Hepatocyte (in vitro differentiated cells): ENCODE measurements around the gene CLPSL1. TPM values are rescaled to one million over a fixed set of nuclear protein-coding genes. Genes with fewer than 3 reads are reported as not detected.

ENCODE experiments used
- DNase-seq: peaks from one replicate; pipeline ENCODE4 v3.0.0-alpha.2; 2016; ENCODE audit warnings: low spot score
- H2AFZ ChIP-seq: fragments of 200-600 bp; sonication (generic); 2 replicates; pipeline ENCODE4 v1.6.0; 2016; ENCODE audit warnings: antibody characterized with exemption, mild to moderate bottlenecking
- H3K27ac ChIP-seq: fragments of 200-600 bp; sonication (generic); 2 replicates; pipeline ENCODE4 v1.5.1; 2016; ENCODE audit warnings: mild to moderate bottlenecking
- H3K27me3 ChIP-seq: fragments of 200-600 bp; sonication (generic); 2 replicates; pipeline ENCODE4 v1.6.1; 2016
- H3K36me3 ChIP-seq: fragments of 200-600 bp; sonication (generic); replicated peaks from 2 replicates; pipeline ENCODE4 v1.5.1; 2016; ENCODE audit warnings: low read depth; ENCODE audit not compliant: insufficient read depth
- H3K4me1 ChIP-seq: fragments of 200-600 bp; sonication (generic); 2 replicates; pipeline ENCODE4 v1.5.1; 2016; ENCODE audit warnings: mild to moderate bottlenecking, moderate library complexity; ENCODE audit not compliant: insufficient read depth
- H3K4me2 ChIP-seq: fragments of 200-600 bp; sonication (generic); 2 replicates; pipeline ENCODE4 v1.6.0; 2016
- H3K4me3 ChIP-seq: fragments of 200-600 bp; sonication (generic); 2 replicates; pipeline ENCODE4 v1.5.1; 2016; ENCODE audit warnings: mild to moderate bottlenecking
- H3K79me2 ChIP-seq: fragments of 200-600 bp; sonication (generic); 2 replicates; pipeline ENCODE4 v1.6.0; 2017; ENCODE audit warnings: mild to moderate bottlenecking
- H3K9me2 ChIP-seq: fragments of 200-600 bp; sonication (generic); replicated peaks from 2 replicates; pipeline ENCODE4 v1.6.0; 2017; ENCODE audit warnings: mild to moderate bottlenecking; ENCODE audit not compliant: insufficient read depth
- H3K9me3 ChIP-seq: fragments of 200-600 bp; sonication (generic); 2 replicates; pipeline ENCODE4 v1.5.1; 2016; ENCODE audit warnings: low read depth, mild to moderate bottlenecking
- H4K20me1 ChIP-seq: fragments of 200-600 bp; sonication (generic); 2 replicates; pipeline ENCODE4 v1.6.0; 2016; ENCODE audit warnings: mild to moderate bottlenecking; ENCODE audit not compliant: insufficient read depth, poor library complexity, severe bottlenecking
- CTCF ChIP-seq: fragments of 200-600 bp; sonication (generic); IDR thresholded peaks from 2 replicates; pipeline ENCODE4 v1.5.1; 2016; ENCODE audit warnings: antibody characterized with exemption, mild to moderate bottlenecking; ENCODE audit not compliant: poor library complexity
- EZH2 ChIP-seq: fragments of 200-600 bp; sonication (generic); IDR thresholded peaks from 2 replicates; pipeline ENCODE4 v1.6.1; 2016; ENCODE audit warnings: antibody characterized with exemption, mild to moderate bottlenecking, borderline replicate concordance
- EZH2phosphoT487 ChIP-seq: fragments of 200-600 bp; sonication (generic); IDR thresholded peaks from one replicate; pipeline ENCODE4 v1.6.1; 2018; ENCODE audit warnings: antibody characterized with exemption, mild to moderate bottlenecking, low read depth, moderate library complexity; ENCODE audit not compliant: unreplicated experiment, severe bottlenecking
- WGBS: methylation state at CpG from one replicate; pipeline ENCODE4 v1.1.6; 2016; ENCODE audit warnings: low lambda C conversion rate; ENCODE audit errors: missing lambda C conversion rate; 5-methylcytosine and 5-hydroxymethylcytosine counted together
- polyA plus RNA-seq: library from polyadenylated mRNA; unstranded; fragments of >200 nt; fragmentation: Nextera tagmentation; extraction: Ambion mirVana; gene quantifications from 2 replicates; pipeline ENCODE4 v1.2.1, GENCODE V29; 2016
- total RNA-seq: library from RNA; depleted of rRNA; stranded (reverse); fragments of >200 nt; gene quantifications from 2 replicates; pipeline ENCODE4 v1.2.3, GENCODE V29; 2014

The CLPSL1 gene
- total and polyA plus RNA-seq, 2 experiments from 2014 or later = not detected

- no peak for TF ChIP-seq EZH2
- no peak for TF ChIP-seq CTCF
- TF ChIP-seq EZH2phosphoT487 = no peak
- H2AFZ ChIP-seq = no peak overlapping the region
Measured at GRCh38 chr6:35810971-35811698, 30.3 kb downstream of the CLPSL1 start.

GRCh38 chr6:35811699-35811995, 30.8 kb downstream of the CLPSL1 start:
- no peak for DNase-seq
- H3K36me3 ChIP-seq = no peaks in the 10 kb centered on the region
- H3K9me3 ChIP-seq = no peaks in the 10 kb centered on the region
- no peak overlapping the region for H3K4me2 ChIP-seq
- no peaks in the 10 kb centered on the region for H3K4me1 ChIP-seq
- H2AFZ ChIP-seq = no peak overlapping the region
- H3K9me2 ChIP-seq = no peaks in the 10 kb centered on the region
- H4K20me1 ChIP-seq = no peaks in the 10 kb centered on the region
- H3K27ac ChIP-seq = peak overlapping the region; percentile 50
- no peak overlapping the region for H3K4me3 ChIP-seq
- no peaks in the 10 kb centered on the region for H3K27me3 ChIP-seq
- H3K79me2 ChIP-seq = no peaks in the 10 kb centered on the region
- no peak for TF ChIP-seq EZH2
- 76% methylated on average over 6 of the region's 6 CpGs for WGBS

More at GRCh38 chr6:35810971-35811698, 30.3 kb downstream of the CLPSL1 start:
- Histone ChIP-seq H3K27ac (peak overlapping the region; percentile 50), H3K36me3 (no peaks in the 10 kb centered on the region), H3K4me3 (no peak overlapping the region), H3K4me2 (no peak overlapping the region), H4K20me1 (no peaks in the 10 kb centered on the region), H3K79me2 (no peaks in the 10 kb centered on the region), H3K9me3 (no peaks in the 10 kb centered on the region), H3K27me3 (no peaks in the 10 kb centered on the region), H3K4me1 (no peaks in the 10 kb centered on the region), H3K9me2 (no peaks in the 10 kb centered on the region)
- WGBS = 80% methylated on average over 14 of the region's 14 CpGs
- peak; percentile 52 for DNase-seq

- Histone ChIP-seq H3K27me3 (no peaks in the 10 kb centered on the region), H3K9me2 (no peaks in the 10 kb centered on the region), H3K9me3 (no peaks in the 10 kb centered on the region), H2AFZ (no peak overlapping the region), H4K20me1 (no peaks in the 10 kb centered on the region), H3K4me3 (no peak overlapping the region), H3K4me2 (no peak overlapping the region), H3K4me1 (no peaks in the 10 kb centered on the region), H3K36me3 (no peaks in the 10 kb centered on the region), H3K79me2 (no peaks in the 10 kb centered on the region), H3K27ac (no peak overlapping the region)
- DNase-seq = no peak
- no peak for TF ChIP-seq EZH2phosphoT487
- no peak for TF ChIP-seq CTCF
- no peak for TF ChIP-seq EZH2
Measured at GRCh38 chr6:35817515-35817914, 36.7 kb downstream of the CLPSL1 start.

GRCh38 chr6:35823601-35824000, 42.8 kb downstream of the CLPSL1 start:
- Histone ChIP-seq H3K27me3 (no peaks in the 10 kb centered on the region), H4K20me1 (no peaks in the 10 kb centered on the region), H3K4me3 (no peak overlapping the region), H2AFZ (no peak overlapping the region), H3K27ac (no peak overlapping the region), H3K9me3 (no peaks in the 10 kb centered on the region), H3K4me2 (no peak overlapping the region), H3K4me1 (no peaks in the 10 kb centered on the region), H3K9me2 (no peaks in the 10 kb centered on the region), H3K79me2 (no peaks in the 10 kb centered on the region), H3K36me3 (no peaks in the 10 kb centered on the region)
- no peak for DNase-seq
- TF ChIP-seq EZH2phosphoT487 (no peak), EZH2 (no peak), CTCF (no peak)
- 94% methylated on average over 2 of the region's 2 CpGs for WGBS
